ENCODE measurements around the gene ACADL.
"Not testable (repeated sequence)": the region's sequence is repeated elsewhere in the genome, so short reads cannot be mapped to it uniquely, and the experiment has no call there.

Gene ACADL

DNA sequence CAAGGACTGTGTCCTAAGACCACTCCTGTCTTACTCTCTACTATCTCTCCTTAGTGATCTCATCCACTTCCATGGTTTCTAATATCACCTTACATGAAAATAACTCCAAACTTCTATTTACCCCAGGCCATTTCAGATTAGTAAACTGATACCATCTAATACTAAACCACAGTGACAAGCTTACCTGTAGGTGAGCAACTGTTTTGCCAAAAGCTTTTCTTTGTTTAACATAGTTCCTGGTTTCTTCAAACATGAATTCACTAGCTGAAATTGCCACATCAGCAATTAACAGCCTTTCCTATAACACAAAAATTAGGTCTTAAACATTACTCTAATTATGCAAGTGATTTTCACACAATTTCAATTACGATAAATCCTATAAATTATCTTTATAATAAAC lies 22.1 kb downstream of the ACADL start:
- no peak for DNase-seq (ENCODE audit: low read depth in 2 of 2)

DNA sequence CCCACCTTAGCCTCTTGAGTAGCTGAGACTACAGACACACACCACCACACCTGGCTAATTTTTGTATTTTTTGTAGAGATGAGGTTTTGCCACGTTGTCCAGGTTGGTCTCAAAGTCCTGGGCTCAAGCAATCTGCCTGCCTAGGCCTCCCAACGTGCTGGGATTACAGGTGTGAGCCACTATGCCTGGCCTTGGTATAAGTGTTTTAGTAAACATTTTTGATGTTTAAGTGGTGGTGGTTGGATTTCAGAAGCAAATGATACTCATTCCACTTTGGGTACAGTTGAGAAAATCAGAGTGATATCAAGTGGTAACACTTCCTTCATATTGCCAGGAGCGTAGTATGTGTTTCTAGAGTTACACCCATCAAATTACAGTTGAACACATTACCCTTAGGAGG lies 25.4 kb downstream of the ACADL start:
- no peak for DNase-seq (ENCODE audit: low read depth in 2 of 2)

DNA sequence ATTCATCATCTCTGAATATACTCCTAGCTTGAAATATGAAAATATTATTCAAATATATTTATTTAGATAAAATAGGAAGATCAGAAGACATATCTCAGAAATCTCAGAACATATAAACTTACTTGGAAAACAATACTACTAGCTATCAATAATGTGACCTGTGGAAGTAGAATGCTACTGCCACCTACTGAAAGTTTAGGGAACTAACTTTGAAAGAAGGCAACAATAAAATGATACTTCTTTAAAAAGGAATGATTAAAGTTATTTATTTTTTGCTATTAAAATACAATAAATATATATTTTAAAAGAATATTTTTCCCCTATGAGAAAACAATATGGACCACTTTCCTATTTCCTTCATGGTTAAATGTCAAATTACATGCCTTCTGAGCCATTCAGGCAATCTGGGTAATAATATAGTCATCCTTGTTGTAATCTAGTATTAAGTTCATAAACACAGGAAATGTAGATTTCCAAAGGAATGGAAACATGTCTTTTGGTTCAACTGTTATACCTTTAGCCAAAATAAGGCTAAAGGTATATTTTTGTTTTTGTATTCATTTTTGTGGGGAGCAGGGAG lies 26.0 kb downstream of the ACADL start:
- no peak for DNase-seq (ENCODE audit: low read depth in 2 of 2)

DNA sequence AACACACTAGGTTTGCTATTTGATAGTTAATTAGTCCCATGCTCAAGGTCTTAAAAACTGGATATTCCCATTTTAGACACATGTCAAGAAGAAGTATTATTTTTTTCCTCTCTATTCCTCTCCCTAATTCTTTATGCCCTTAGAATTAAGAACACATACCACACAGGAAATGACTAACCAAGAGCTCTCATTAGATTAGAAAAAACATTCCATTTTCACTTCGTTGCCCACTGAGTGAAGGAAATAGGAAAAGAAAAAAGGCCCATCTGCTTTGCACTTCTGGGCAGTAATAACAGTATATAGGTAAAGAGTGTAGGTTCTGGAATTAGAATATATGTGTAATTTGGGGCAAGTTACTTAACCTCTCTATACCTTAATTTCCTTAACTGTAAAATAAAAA lies 26.9 kb downstream of the ACADL start:
- no peak for DNase-seq (ENCODE audit: low read depth in 2 of 2)

DNA sequence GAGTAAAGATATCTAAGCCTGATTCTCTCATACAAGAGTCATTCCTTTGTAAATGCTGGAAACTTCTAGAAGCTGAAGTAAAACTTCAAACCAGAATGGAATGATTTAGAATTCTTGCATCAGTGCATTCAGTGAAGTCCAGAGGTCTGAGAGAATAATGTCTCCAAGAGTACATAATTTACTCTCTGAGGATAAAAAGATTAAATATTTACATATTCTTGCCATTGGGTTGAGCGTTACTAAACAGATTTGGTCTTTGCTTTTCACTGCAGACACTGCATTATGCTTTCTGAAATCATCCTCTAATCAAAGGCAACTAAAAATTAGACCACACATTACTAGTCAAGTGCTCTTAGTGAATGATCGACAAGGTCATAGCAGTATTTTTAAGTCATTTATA lies 27.5 kb downstream of the ACADL start:
- DNase-seq (ENCODE audit: low read depth in 2 of 2): no peak

DNA sequence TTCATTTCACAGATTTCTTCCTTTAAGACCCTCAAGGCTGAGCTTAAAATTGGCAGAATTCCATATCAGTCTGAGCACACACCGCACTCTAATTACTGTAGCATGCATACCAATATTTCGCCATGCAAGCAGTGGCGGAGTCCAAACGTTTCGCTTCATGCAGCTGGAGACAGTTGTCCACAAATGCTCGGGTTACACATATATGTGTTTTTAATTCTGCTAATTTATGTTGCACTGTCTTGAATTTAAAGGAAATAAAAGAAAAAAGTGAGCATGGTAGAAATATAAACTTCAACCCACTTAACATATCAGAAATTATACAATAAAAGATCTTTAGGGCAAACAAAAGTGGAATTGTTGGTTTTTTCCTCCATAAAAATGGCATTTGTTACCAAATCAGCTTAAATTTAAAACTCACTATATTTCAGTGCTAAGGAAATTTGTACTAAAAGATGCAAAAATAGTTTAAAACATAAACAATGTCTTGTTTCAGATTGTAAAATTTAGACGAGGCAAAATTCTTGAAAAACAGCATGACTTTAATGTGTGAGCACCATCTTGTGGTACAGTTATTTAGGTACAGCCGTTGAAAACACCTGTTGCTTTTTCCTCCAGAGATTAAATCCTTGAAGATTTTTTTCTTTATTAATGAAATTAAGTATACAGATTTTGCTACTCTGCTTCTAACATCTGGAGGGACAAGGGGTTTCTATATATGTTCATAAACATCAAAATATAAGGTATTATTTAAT lies 30.0 kb downstream of the ACADL start:
- no peak for DNase-seq (ENCODE audit: low read depth in 2 of 2)

DNA sequence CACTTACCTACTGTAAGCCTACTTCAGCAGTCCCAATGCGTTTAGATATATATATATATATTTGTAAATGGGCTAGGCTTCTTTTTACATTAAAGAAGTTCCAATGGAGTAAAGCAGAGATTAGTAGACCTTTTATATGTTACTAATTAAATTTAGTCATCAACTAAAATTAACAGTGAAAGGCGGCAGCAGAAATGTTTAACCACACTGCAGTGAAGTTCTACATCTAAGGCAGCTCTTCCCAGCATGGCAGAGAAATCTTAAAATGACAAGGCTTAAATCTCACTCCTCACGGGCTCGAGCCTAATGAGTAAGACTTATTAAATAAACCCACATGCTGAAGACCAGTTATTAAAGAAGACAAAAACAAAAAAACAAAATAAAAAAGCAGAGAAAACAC lies 34.9 kb downstream of the ACADL start:
- no peak for DNase-seq (ENCODE audit: low read depth in 2 of 2)

DNA sequence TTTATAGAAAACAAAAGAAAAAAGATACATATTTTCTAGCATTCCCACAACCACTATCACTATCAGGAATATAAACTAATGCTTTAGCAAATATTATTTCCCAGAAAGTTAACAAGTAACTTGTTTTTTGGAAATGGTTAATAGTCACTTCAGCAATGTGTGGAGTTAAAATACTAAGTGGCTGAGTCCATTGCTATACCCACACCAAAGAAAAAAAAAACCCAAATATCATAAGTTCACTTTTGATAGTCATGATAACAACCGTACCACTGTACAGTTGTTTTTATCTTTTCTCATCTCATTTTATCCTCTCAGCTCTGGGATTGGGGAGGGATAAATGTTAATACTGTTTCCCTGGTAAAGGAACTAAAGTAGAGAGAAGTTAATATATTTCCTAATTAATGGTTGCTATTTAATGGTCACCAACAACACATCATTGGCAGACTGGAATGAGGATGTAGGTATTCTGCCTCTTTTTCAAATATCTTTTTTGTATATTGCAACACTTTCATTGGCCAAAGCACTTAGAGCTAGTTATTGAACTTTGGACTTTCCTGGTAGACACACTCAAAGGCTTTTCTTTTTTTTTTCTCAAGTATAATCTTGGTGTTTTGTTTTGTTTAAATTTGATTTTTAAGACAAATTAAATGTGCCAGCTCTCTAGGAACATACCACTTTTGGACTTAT lies 35.7 kb downstream of the ACADL start:
- DNase-seq (ENCODE audit: low read depth in 2 of 2): no peak

DNA sequence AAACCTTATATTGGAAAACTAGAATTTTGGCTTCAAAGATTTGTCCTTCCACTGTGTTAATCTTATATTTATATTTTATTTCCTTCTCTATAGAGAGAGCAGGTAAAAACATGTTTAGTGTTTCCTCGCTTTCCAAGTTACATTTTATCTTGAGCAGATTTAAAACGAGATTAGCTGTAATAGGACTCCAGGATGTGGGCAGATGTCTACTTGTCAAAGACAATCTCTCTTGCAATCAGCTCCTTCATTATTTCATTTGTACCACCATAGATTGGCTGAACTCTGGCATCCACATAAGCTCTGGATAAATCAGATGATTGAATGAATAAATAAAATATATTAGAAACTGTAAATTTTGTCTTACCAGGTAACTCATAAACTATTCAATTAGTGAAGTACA lies 36.5 kb downstream of the ACADL start:
- no peak for DNase-seq (ENCODE audit: low read depth in 2 of 2)

DNA sequence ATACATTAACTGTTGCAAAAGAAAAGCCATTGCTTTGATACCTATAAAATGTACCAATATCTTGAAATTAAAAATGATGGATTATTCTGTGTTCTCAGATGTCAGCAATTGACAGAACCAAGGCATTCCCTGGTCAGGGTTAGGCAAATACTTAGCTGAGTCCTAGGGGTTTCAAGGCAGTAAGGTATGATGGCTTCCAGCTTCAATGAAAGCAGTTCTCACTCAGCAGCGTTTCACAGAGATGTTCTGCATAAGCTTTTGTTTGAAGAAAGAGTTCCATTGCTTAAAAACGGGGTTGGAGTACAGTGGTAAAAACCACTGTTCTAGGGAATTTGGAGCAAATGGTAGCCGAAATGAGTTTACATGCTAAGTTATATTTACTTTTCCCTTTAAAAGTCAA lies 37.1 kb downstream of the ACADL start:
- no peak for DNase-seq (ENCODE audit: low read depth in 2 of 2)

DNA sequence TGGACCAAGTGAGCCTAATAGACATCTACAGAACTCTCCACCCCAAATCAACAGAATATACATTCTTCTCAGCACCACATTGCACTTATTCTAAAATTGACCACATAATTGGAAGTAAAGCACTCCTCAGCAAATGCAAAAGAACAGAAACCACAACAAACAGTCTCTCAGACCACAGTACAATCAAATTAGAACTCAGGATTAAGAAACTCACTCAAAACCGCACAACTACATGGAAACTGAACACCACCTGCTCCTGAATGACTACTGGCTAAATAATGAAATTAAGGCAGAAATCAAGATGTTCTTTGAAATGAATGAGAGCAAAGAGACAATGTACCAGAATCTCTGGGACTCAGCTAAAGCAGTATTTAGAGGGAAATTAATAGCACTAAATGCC lies 41.3 kb downstream of the ACADL start:
- not testable (repeated sequence) for DNase-seq (ENCODE audit: low read depth in 2 of 2)

DNA sequence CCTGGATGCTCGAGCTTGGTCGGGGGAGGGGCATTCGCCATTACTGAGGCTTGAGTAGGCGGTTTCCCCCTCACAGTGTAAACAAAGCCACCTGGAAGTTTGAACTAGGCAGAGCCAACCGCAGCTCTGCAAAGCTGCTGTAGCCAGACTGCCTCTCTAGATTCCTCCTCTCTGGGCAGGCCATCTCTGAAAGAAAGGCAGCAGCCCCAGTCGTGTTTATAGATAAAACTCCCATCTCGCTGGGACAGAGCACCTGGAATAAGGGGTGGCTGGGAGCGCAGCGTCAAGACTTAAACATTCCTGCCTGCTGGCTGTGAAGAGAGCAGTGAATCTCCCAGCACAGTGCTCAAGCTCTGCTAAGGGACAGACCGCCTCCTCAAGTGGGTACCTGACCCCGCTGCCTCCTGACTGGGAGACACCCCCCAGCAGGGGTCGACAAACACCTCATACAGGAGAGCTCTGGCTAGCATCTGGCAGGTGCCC lies 43.6 kb downstream of the ACADL start:
- DNase-seq (ENCODE audit: low read depth in 2 of 2): not testable (repeated sequence)

DNA sequence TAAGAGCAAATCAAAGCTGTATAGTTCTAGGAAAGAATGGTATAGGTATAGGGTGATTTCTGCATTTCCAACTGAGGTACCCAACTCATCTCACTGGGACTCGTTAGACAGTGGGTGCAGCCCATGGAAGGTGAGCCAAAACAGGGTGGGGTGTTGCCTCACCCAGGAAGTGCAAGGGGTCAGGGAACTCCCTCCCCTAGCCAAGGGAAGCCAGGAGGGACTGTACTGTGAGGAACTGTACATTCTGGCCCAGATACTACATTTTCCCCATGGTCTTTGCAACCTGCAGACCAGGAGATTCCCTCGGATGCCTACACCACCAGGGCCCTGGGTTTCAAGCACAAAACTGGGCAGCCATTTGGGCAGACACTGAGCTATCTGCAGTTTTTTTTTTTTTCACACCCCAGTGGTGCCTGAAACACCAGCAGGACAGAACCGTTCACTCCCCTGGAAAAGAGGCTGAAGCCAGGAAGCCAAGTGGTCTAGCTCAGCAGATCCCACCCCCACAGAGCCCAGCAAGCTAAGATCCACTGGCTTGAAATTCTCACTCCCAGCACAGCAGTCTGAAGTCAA lies 44.1 kb downstream of the ACADL start:
- not testable (repeated sequence) for DNase-seq (ENCODE audit: low read depth in 2 of 2)

DNA sequence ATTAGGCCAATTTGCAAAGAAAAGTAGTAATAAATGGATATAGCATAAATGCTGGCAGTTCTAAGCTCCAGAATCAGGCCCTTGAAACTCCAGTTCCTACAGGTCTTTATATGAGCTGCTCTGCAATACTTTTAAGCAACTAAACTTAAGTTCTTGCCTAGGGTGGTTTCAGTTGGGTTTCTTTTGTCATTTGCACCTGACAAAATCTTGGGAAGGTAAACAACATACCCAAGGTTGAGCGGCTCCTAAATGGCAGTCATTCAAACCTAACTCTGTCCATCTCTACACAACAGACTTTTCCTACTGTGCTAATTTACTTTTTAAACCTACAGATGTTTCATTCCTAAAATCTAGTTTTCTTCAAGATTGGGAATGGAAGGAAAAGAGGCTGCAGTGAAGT lies 44.8 kb downstream of the ACADL start:
- no peak for DNase-seq (ENCODE audit: low read depth in 2 of 2)

DNA sequence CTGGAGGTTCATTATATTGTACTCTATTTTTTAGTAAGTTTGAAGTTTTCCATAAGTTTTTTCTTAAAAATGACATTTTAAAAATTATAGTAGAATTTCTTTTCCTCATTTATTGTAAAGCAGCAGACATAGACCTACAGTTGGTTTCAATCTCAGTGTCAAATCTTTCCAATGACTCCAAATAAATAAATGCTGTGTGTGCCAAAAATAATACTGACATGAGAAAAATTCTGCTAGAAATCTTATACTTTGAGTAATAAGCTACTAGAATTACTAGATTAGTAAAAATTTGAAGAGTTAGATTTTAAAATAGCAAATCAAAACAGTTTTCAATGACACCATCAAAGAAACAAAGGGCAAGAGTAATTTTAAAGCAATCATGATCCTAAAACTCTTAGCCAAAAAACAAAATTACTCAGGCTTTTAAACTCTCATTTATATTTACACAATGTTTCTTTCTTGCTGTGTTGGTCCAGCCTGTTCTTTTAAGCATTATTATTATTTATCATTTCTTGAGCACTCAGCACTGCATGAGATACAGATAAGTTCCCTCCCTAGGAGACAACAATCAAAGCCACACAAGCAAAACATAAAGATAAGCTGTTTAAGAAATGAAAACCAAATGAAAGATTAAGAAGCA lies 45.8 kb downstream of the ACADL start:
- DNase-seq (ENCODE audit: low read depth in 2 of 2): no peak

DNA sequence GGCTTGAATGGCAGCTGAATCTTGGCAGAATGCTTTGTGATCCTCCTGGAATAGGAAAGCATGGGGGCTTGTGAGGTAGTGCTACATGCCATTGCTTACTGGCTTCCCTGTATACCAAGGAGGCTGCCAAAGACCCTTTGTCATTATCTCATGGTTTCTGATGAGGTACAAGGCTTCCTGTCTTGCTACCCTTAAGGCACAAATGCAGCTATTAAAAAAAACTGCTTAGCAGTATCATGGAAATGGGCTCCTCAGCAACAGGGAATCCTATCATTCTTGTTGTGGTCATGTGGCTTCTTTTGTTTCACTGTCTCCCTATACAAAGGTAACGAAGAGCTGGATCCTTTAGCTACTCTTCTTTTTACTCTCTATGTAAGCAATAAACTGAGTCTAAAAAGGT lies 47.5 kb downstream of the ACADL start:
- no peak for DNase-seq (ENCODE audit: low read depth in 2 of 2)

DNA sequence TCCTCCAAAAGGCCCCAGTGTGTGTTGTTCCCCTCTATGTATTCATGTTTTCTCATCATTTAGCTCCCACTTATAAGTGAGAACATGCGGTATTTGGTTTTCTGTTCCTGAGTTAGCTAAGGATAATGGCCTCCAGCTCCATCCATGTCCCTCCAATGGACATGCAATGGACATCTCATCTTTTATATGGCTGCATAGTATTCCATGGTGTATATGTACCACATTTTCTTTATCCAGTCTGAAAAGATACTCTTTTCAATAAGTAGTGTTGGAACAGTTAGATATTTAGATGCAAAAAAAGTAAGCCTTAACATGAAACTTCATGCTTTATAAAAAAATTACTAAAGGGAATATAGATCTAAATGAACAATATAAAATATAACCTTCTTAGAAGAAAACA lies 48.1 kb downstream of the ACADL start:
- DNase-seq (ENCODE audit: low read depth in 2 of 2): not testable (repeated sequence)

DNA sequence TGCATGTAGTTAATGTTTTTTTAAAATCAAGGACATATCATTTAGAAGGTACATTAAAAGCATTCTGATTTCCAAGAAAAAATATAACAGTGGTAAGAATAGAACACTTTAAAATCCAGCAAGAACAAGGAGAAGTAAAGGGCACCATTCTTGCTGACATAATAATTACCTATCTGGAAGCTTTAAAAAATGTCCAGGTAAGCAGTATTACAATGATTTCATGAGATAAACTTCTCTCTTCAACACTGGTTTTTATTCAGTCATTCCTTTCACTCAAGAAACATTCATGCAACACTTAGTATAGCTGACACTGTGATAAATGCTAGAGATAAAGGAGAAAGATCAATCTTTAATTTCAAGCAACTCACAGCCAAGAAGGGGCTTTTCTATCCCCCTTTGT lies 51.2 kb downstream of the ACADL start:
- no peak for DNase-seq (ENCODE audit: low read depth in 2 of 2)

DNA sequence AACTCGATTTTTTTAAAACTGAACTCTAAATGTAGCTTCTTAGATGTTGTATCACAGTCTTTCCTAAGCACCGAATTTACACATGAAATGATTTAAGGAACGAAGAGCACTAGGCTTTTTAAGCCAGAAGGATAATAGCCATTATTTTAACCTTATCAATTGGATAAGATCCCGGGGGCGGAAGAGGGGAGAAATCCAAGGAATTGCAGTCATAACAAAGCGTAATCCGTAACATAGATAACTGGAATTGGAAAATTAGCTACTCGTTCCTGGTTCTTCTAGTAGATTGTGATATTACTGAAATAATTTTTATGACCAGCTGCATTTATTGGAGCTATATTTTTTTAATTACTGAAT lies 53.0 kb downstream of the ACADL start:
- no peak for DNase-seq (ENCODE audit: low read depth in 2 of 2)

DNA sequence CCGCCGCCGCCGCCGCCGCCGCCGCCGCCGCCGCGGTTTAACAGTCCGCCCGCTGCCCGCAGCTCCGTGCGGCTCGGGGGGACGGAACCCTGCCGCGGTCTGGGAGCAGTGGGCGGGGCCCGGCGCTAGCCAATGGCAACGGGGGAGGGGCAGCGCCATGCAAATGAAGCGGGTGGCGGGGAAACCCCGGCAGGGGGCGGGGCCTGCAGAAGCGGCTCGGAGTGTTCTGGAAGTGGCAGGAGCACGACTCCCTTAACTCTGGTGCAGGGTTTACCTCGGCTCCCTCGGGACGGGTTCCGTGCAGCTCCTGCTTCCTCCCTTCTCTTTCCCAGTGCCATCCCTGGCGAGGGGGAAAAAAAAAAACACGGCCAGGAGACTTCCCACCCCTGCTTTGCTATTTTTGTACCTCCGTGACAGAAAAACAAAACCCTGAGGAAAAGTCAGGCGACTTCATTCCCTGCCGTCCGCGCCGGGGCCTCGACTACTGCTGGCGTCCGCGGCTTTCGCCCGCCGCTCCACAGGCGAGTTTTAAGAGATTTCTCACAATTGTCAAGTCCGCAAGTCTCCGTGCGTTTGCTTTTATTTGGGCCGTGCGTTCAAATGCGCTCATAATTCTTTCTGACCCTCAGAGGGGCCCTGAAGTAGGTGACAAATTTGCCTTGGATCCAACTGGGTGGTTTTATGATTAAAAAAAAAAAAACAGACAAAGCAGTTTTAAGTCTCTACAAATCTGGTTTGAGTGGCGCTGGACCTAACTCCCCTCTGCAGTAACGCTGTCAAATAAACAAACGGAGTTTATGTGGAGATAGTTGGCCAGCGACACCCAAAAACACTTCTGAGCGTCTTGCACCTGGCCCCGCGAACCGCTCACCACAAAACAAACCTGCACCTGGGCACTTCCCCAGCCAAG lies 53.7 kb downstream of the ACADL start, which contains the start of gene KANSL1L:
Gene KANSL1L (minus strand): TSS at position 101 of the 910 bp plus-strand sequence. CDS start 16,827 bp downstream, outside the sequence.
- DNase-seq (ENCODE audit: low read depth in 2 of 2): peak; percentile 95 to 97

Data from stimulated activated CD8-positive, alpha-beta memory T cell treated with anti-CD3 and anti-CD28 coated beads, Interleukin-2, amount 100 ng/mL, for 1 hour (primary cell).